Activated CD4-positive, alpha-beta T cell treated with anti-CD3 and anti-CD28 coated beads for 36 hours (primary cell): ENCODE measurements around the gene CHAD. TPM values are rescaled to one million over a fixed set of nuclear protein-coding genes. Genes with fewer than 3 reads are reported as not detected.

ENCODE experiments used
- ATAC-seq: fragments of 200-7000 bp; cut with Tn5 transposase; one replicate; pipeline ENCODE4 v1.10.0; 2021; ENCODE audit warnings: mild to moderate bottlenecking, moderate library complexity
- CTCF ChIA-PET: fragments of 350-600 bp; sonication (Branson Sonifier 250); formaldehyde crosslinking; loops from one replicate; lab custom pipeline; 2021; ENCODE audit warnings: antibody characterized with exemption; lab: Charles Lee
- POLR2A ChIA-PET: fragments of 350-600 bp; sonication (Branson Sonifier 250); formaldehyde crosslinking; loops from one replicate; lab custom pipeline; 2021; ENCODE audit warnings: antibody characterized with exemption, inconsistent platforms; lab: Charles Lee
- DNase-seq: peaks from one replicate; pipeline ENCODE4 v3.0.0-alpha.2; 2020
- H3K27ac Mint-ChIP-seq: one replicate; pipeline ENCODE4 v1.8.0; 2021; ENCODE audit warnings: mixed read lengths
- H3K27me3 Mint-ChIP-seq: one replicate; pipeline ENCODE4 v1.8.0; 2021; ENCODE audit warnings: mixed read lengths
- H3K36me3 Mint-ChIP-seq: one replicate; pipeline ENCODE4 v1.8.0; 2021; ENCODE audit warnings: low read depth, mixed read lengths
- H3K4me1 Mint-ChIP-seq: one replicate; pipeline ENCODE4 v1.8.0; 2021; ENCODE audit warnings: mixed read lengths
- H3K4me3 Mint-ChIP-seq: one replicate; pipeline ENCODE4 v1.8.0; 2021; ENCODE audit warnings: mild to moderate bottlenecking, moderate library complexity, mixed read lengths
- H3K9me3 Mint-ChIP-seq: one replicate; pipeline ENCODE4 v1.8.0; 2021; ENCODE audit warnings: low read depth, mixed read lengths
- intact Hi-C, 2 experiments: fragments of 100-400 bp; cut with DNase I in 1 of 2; cut with micrococcal nuclease in 1 of 2; formaldehyde crosslinking; loops; one replicate each; pipeline versions ENCODE4 v1.14.2 to v1.15.1; 2022 to 2024; cut with DNase I, micrococcal nuclease
- total RNA-seq, 2 experiments: library from RNA; stranded (reverse); gene quantifications; one replicate each; pipeline ENCODE4 v1.2.3, GENCODE V29; 2021

Gene CHAD
- total RNA-seq, 2 experiments from 2014 or later = not detected

DNA sequence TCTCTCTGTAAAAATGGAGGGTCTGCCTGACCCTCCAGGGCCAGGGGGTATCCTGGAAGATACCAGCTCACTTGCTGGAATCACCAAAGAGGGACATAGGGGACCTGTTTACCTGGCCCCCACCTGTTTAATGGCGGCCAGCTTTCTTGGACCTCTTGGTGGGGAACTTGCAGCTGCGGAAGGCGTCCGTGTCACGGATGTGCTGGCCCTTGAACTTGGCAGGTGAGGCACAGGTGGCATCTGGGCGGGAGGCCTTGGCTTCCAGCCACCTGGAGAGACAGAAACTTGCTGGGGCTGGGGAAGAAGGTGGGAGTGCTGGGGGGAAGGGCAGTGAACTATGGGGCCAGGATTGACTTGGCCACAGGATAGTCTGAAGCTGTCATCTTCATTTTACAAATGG, 3.5 kb downstream of the CHAD start:
- Mint-ChIP-seq H3K4me3 (no peak overlapping the region), H3K36me3 (no peaks in the 10 kb centered on the region), H3K9me3 (no peaks in the 10 kb centered on the region), H3K4me1 (peaks cover 2% of the 10 kb centered on the region), H3K27ac (no peak overlapping the region), H3K27me3 (peaks cover 10% of the 10 kb centered on the region)
- CTCF ChIA-PET = interaction anchor here (0.8 kb wide), 1 partner anchor 103 kb away, joined by 4 read pairs; no protein-coding TSS in a partner anchor
- no peak for ATAC-seq
- intact Hi-C loops = no loop called here
- DNase-seq = no peak
- POLR2A ChIA-PET = no interaction called here

DNA sequence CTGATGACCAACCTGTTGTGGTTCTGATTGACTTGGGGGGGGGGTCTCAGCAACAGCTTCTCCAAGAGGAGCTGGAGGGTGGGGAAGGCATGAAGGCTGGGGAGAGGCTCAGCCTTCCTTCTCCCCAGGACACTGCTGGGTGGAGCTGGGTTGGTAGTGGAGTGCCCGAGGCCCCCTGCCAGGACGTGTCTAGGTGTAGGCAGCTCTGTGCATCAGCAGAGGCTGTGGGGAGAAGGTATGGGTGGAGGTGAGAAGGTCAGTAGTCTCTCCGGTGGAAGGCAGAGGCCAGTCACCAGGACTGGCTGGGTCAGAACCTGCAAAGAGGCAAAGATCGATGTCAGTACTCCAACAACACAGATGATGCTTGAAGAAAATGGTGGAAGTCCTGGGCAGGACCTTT, 3.9 kb downstream of the CHAD start:
- CTCF ChIA-PET = interaction anchor here (0.8 kb wide), 1 partner anchor 103 kb away, joined by 4 read pairs; no protein-coding TSS in a partner anchor
- intact Hi-C loops = no loop called here

DNA sequence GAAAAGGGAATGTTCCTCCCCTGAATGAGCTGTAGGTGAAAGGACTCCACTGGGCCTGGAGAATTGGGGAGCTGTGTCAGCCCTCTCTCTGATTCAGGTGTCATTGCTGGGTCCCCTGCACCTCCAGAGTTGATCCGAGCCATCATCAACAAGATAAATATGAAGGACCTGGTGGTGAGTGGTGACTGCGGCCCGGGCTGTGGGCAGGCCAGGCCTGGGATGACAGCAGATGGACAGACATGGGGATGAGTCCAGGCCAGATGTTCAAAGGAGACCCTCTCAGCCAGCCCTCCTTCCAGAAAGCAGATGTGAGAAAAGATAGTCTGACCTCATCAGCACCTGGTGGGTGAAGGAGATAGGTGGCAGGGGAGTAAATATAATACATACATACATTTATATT, 4.6 kb downstream of the CHAD start:
- intact Hi-C loops = no loop called here
- Mint-ChIP-seq H3K4me1 (peaks cover 2% of the 10 kb centered on the region), H3K9me3 (no peaks in the 10 kb centered on the region), H3K27me3 (peaks cover 10% of the 10 kb centered on the region), H3K4me3 (no peak overlapping the region), H3K27ac (no peak overlapping the region), H3K36me3 (no peaks in the 10 kb centered on the region)
- ATAC-seq = no peak
- no peak for DNase-seq
- CTCF ChIA-PET = no interaction called here
- POLR2A ChIA-PET = no interaction called here

More for the DNA sequence above, 3.9 kb downstream of the CHAD start:
- Mint-ChIP-seq H3K36me3 (no peaks in the 10 kb centered on the region), H3K27me3 (peaks cover 10% of the 10 kb centered on the region), H3K4me1 (peaks cover 2% of the 10 kb centered on the region), H3K4me3 (no peak overlapping the region), H3K9me3 (no peaks in the 10 kb centered on the region), H3K27ac (no peak overlapping the region)
- POLR2A ChIA-PET = no interaction called here
- ATAC-seq (no peak), DNase-seq (no peak)

GRCh38 chr17:50462446-50462845, 6.2 kb downstream of the CHAD start:
- CTCF ChIA-PET = no interaction called here
- H3K4me1 Mint-ChIP-seq = no peaks in the 10 kb centered on the region
- H3K27ac Mint-ChIP-seq = no peak overlapping the region
- H3K36me3 Mint-ChIP-seq = no peaks in the 10 kb centered on the region
- H3K4me3 Mint-ChIP-seq = no peak overlapping the region
- H3K9me3 Mint-ChIP-seq = no peaks in the 10 kb centered on the region
- no peak for DNase-seq
- H3K27me3 Mint-ChIP-seq = peaks cover under 1% of the 10 kb centered on the region
- intact Hi-C loops = no loop called here
- POLR2A ChIA-PET = interaction anchor here (0.5 kb wide), 1 partner anchor 11 kb away, joined by 3 read pairs; no protein-coding TSS in a partner anchor
- no peak for ATAC-seq

- H3K36me3 Mint-ChIP-seq = no peaks in the 10 kb centered on the region
- intact Hi-C loops = no loop called here
- no peaks in the 10 kb centered on the region for H3K9me3 Mint-ChIP-seq
- H3K4me1 Mint-ChIP-seq = no peaks in the 10 kb centered on the region
- H3K4me3 Mint-ChIP-seq = no peak overlapping the region
- no peak for ATAC-seq
- POLR2A ChIA-PET = no interaction called here
- H3K27ac Mint-ChIP-seq = no peak overlapping the region
- H3K27me3 Mint-ChIP-seq = no peaks in the 10 kb centered on the region
- no peak for DNase-seq
- CTCF ChIA-PET = no interaction called here
These were observed 7.0 kb downstream of the CHAD start for GRCh38 chr17:50461550-50462132.

GRCh38 chr17:50460831-50461526, 7.7 kb downstream of the CHAD start:
- Mint-ChIP-seq H3K27ac (no peak overlapping the region), H3K36me3 (no peaks in the 10 kb centered on the region), H3K27me3 (no peaks in the 10 kb centered on the region), H3K9me3 (no peaks in the 10 kb centered on the region), H3K4me1 (no peaks in the 10 kb centered on the region), H3K4me3 (no peak overlapping the region)
- DNase-seq (no peak), ATAC-seq (no peak)
- CTCF ChIA-PET = interaction anchor here (0.8 kb wide), 1 partner anchor 79 kb away, joined by 3 read pairs; no protein-coding TSS in a partner anchor
- intact Hi-C loops = no loop called here
- POLR2A ChIA-PET = no interaction called here

GRCh38 chr17:50459756-50460155, 8.9 kb downstream of the CHAD start:
- H3K27ac Mint-ChIP-seq = no peak overlapping the region
- H3K4me3 Mint-ChIP-seq = no peak overlapping the region
- no peaks in the 10 kb centered on the region for H3K36me3 Mint-ChIP-seq
- ChIA-PET POLR2A (no interaction called here), CTCF (interaction anchor here (0.6 kb wide), 1 partner anchor 173 kb away, joined by 4 read pairs; no protein-coding TSS in a partner anchor)
- intact Hi-C loops = no loop called here
- no peaks in the 10 kb centered on the region for H3K4me1 Mint-ChIP-seq
- H3K9me3 Mint-ChIP-seq = no peaks in the 10 kb centered on the region
- ATAC-seq (no peak), DNase-seq (no peak)
- no peaks in the 10 kb centered on the region for H3K27me3 Mint-ChIP-seq

GRCh38 chr17:50458701-50459676, 9.7 kb downstream of the CHAD start:
- no peaks in the 10 kb centered on the region for H3K4me1 Mint-ChIP-seq
- no peak overlapping the region for H3K27ac Mint-ChIP-seq
- POLR2A ChIA-PET = no interaction called here

DNA sequence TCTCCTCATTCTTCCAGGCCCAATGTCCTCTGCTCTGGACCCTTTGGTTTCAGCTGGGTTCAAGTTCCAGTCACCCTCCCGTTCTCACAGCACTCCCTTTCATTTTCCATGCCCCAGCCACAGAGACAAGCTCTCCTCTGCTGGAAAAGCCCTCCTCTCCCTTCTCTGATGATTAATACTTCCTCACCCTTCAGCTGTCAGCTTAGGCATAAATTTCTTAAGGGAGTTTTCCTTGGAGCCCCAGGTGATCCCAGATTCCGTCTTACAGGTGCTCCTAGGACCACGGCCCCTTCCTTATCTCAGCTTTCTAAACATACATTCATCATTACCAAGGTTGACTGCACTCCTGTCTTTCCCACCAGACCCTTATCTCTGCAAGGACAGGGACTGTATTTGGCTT, 10.4 kb downstream of the CHAD start:
- intact Hi-C loops = no loop called here
- CTCF ChIA-PET = interaction anchor here (1.1 kb wide), 1 partner anchor 21 kb away, joined by 3 read pairs; no protein-coding TSS in a partner anchor
- no peaks in the 10 kb centered on the region for H3K36me3 Mint-ChIP-seq
- DNase-seq (no peak), ATAC-seq (no peak)
- H3K4me3 Mint-ChIP-seq = no peak overlapping the region
- H3K27me3 Mint-ChIP-seq = no peaks in the 10 kb centered on the region
- H3K4me1 Mint-ChIP-seq = no peaks in the 10 kb centered on the region
- H3K27ac Mint-ChIP-seq = no peak overlapping the region
- H3K9me3 Mint-ChIP-seq = no peaks in the 10 kb centered on the region
- POLR2A ChIA-PET = no interaction called here

More at GRCh38 chr17:50458701-50459676, 9.7 kb downstream of the CHAD start:
- no peak for ATAC-seq
- no peak for DNase-seq
- H3K4me3 Mint-ChIP-seq = no peak overlapping the region
- intact Hi-C loops = no loop called here
- H3K9me3 Mint-ChIP-seq = no peaks in the 10 kb centered on the region
- H3K27me3 Mint-ChIP-seq = no peaks in the 10 kb centered on the region
- no peaks in the 10 kb centered on the region for H3K36me3 Mint-ChIP-seq
- CTCF ChIA-PET = interaction anchor here (0.6 to 1.1 kb wide), 2 partner anchors 21 to 173 kb away, joined by 3 to 4 read pairs; no protein-coding TSS in a partner anchor

- CTCF ChIA-PET = no interaction called here
- Mint-ChIP-seq H3K4me1 (no peaks in the 10 kb centered on the region), H3K9me3 (no peaks in the 10 kb centered on the region), H3K36me3 (no peaks in the 10 kb centered on the region), H3K27me3 (no peaks in the 10 kb centered on the region), H3K4me3 (no peak overlapping the region), H3K27ac (no peak overlapping the region)
- POLR2A ChIA-PET = no interaction called here
- intact Hi-C loops = no loop called here
- ATAC-seq (no peak), DNase-seq (no peak)
These were observed 11.1 kb downstream of the CHAD start for GRCh38 chr17:50457621-50458020.

GRCh38 chr17:50453901-50454300, 14.8 kb downstream of the CHAD start:
- DNase-seq = no peak
- Mint-ChIP-seq H3K4me1 (no peaks in the 10 kb centered on the region), H3K4me3 (no peak overlapping the region), H3K27me3 (no peaks in the 10 kb centered on the region), H3K27ac (no peak overlapping the region), H3K36me3 (no peaks in the 10 kb centered on the region), H3K9me3 (no peaks in the 10 kb centered on the region)
- ATAC-seq = no peak
- intact Hi-C loops = no loop called here
- ChIA-PET CTCF (interaction anchor here (0.6 to 1.0 kb wide), 4 partner anchors 13 to 665 kb away, joined by 3 read pairs; no protein-coding TSS in a partner anchor), POLR2A (no interaction called here)
